Measurements from ENCODE around the gene DCUN1D4.

- TF ChIP-seq CTCF (IDR thresholded peaks at IDR 0.05; ENCODE audit: insufficient read depth, low read length) (no peak), SPI1 (IDR thresholded peaks at IDR 0.05; ENCODE audit: borderline replicate concordance, low read depth) (no peak), REST (IDR thresholded peaks at IDR 0.05; ENCODE audit: insufficient replicate concordance, low read depth) (no peak)
Observed at GRCh38 chr4:51855751-51856150, 12.8 kb downstream of the DCUN1D4 start.
